ENCODE measurements around the gene ZNF101. TPM values are rescaled to one million over a fixed set of nuclear protein-coding genes. Genes with fewer than 3 reads are reported as not detected.

The ZNF101 gene
- total and polyA plus RNA-seq, 4 donors: 2.0 to 13.3 (median 8.9) TPM

Other genes with a start within 250 kb of the ZNF101 start
- gene TSSK6, start 153.3 kb upstream of the ZNF101 start, total RNA-seq: 1 to 10 TPM in 1 of 2 donors, under 1 TPM in 1; 0.84 to 1.2 TPM
- 1 to 10 TPM in 1 of 2 donors, under 1 TPM in 1; 0.50 to 1.3 TPM for gene TSSK6, start 153.3 kb upstream of the ZNF101 start, polyA plus RNA-seq
- gene NDUFA13, start 152.6 kb upstream of the ZNF101 start, total RNA-seq: 100 to 1,000 TPM; 183 to 208 TPM
- gene NDUFA13, start 152.6 kb upstream of the ZNF101 start, polyA plus RNA-seq: 100 to 1,000 TPM; 249 to 307 TPM
- 1 to 10 TPM; 3.8 to 7.2 TPM for gene YJEFN3, start 139.9 kb upstream of the ZNF101 start, total RNA-seq
- gene YJEFN3, start 139.9 kb upstream of the ZNF101 start, polyA plus RNA-seq: 10 to 100 TPM in 1 of 2 donors, under 1 TPM in 1; 0.75 to 60.1 TPM
- gene CILP2, start 130.6 kb upstream of the ZNF101 start, total RNA-seq: 1 to 10 TPM in 1 of 2 donors, under 1 TPM in 1; 0.36 to 4.2 TPM
- gene CILP2, start 130.6 kb upstream of the ZNF101 start, polyA plus RNA-seq: under 1 TPM in 1 of 2 donors, not detected in 1; 0.13 TPM
- gene PBX4, start 50.2 kb upstream of the ZNF101 start, total RNA-seq: 1 to 10 TPM in 1 of 2 donors, under 1 TPM in 1; 0.65 to 1.4 TPM
- gene PBX4, start 50.2 kb upstream of the ZNF101 start, polyA plus RNA-seq: 1 to 10 TPM in 1 of 2 donors, not detected in 1; 1.5 TPM
- 10 to 100 TPM in 1 of 2 donors, 1 to 10 TPM in 1; 5.7 to 11.7 TPM for gene LPAR2, start 40.6 kb upstream of the ZNF101 start, total RNA-seq
- gene LPAR2, start 40.6 kb upstream of the ZNF101 start, polyA plus RNA-seq: 10 to 100 TPM in 1 of 2 donors, 1 to 10 TPM in 1; 1.5 to 10.1 TPM
- gene GMIP, start 25.2 kb upstream of the ZNF101 start, total RNA-seq: 10 to 100 TPM; 14.9 to 25.6 TPM
- gene GMIP, start 25.2 kb upstream of the ZNF101 start, polyA plus RNA-seq: 1 to 10 TPM; 3.4 to 5.9 TPM
- 10 to 100 TPM; 41.7 to 53.6 TPM for gene ATP13A1, start 5.2 kb upstream of the ZNF101 start, total RNA-seq
- 100 to 1,000 TPM in 1 of 2 donors, 10 to 100 TPM in 1; 13.9 to 105 TPM for gene ATP13A1, start 5.2 kb upstream of the ZNF101 start, polyA plus RNA-seq
- gene ZNF14, start 64.3 kb downstream of the ZNF101 start, total RNA-seq: 10 to 100 TPM in 1 of 2 donors, 1 to 10 TPM in 1; 6.2 to 10.9 TPM
- gene ZNF14, start 64.3 kb downstream of the ZNF101 start, polyA plus RNA-seq: 1 to 10 TPM; 3.0 to 4.6 TPM
- gene ZNF506, start 152.9 kb downstream of the ZNF101 start, total RNA-seq: 10 to 100 TPM; 28.8 to 37.7 TPM
- gene ZNF506, start 152.9 kb downstream of the ZNF101 start, polyA plus RNA-seq: 1 to 10 TPM; 4.1 to 7.8 TPM
- gene ZNF253, start 197.0 kb downstream of the ZNF101 start, total RNA-seq: 10 to 100 TPM in 1 of 2 donors, 1 to 10 TPM in 1; 5.4 to 12.6 TPM
- gene ZNF253, start 197.0 kb downstream of the ZNF101 start, polyA plus RNA-seq: 1 to 10 TPM; 2.8 to 4.0 TPM
- gene ZNF93, start 232.1 kb downstream of the ZNF101 start, total RNA-seq: 1 to 10 TPM; 3.9 to 4.1 TPM
- 1 to 10 TPM in 1 of 2 donors, under 1 TPM in 1; 0.50 to 1.9 TPM for gene ZNF93, start 232.1 kb downstream of the ZNF101 start, polyA plus RNA-seq